Measurements from ENCODE around the gene PIK3R2.
"Not testable (repeated sequence)": the region's sequence is repeated elsewhere in the genome, so short reads cannot be mapped to it uniquely, and the experiment has no call there.

The PIK3R2 gene

DNA sequence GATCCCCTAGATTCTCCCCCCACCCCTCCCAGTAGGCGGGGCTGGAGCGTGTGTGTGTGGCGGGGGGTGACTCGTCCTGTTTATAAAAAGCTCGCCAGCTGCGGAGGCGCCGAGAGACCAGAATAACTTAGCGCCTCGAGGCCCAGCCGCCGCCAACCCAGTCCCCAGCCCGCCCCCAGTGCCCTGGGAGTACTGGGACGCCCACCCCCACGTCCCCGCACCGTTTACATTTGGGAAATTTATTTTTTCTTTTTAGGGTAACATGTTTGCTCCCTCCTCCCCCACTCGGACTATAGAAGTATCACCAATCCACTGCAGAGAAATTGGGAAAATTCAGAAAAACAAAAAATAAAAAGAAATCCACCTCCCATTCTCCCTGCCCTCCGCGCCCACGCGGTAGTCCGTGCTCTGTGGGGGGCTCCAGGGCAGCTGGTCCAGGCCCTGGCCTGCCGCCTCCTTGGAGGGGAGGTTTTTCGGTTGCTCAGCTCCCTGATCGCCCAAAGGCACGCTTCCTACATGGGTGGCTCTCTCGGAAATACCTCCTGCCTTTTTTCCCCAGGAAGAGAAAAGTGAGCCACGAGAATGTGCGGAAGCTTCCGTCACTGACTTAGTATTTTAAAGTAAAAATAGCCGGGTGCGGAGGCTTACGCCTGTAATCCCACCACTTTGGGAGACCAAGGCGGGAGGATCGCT lies 52.4 kb downstream of the PIK3R2 start:
- DNase-seq: peak; percentile 74

DNA sequence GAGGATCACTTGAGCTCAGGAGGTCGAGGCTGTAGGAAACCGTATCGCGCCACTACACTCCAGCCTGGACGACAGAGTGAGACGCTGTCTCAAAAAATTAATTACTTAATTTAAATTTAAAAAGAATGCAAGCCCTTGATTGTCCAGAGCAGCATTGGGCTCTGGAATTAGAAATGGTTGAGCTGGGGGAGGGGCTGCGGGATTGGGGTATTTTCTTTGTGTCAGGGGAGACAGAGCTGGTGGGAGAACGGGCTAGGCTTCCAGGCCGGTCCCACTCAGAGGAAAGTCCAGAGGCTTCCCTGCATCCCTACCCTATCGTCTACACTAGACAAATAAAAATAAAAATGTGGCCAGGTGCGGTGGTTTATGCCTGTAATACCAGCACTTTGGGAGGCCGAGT lies 53.1 kb downstream of the PIK3R2 start:
- DNase-seq: no peak

DNA sequence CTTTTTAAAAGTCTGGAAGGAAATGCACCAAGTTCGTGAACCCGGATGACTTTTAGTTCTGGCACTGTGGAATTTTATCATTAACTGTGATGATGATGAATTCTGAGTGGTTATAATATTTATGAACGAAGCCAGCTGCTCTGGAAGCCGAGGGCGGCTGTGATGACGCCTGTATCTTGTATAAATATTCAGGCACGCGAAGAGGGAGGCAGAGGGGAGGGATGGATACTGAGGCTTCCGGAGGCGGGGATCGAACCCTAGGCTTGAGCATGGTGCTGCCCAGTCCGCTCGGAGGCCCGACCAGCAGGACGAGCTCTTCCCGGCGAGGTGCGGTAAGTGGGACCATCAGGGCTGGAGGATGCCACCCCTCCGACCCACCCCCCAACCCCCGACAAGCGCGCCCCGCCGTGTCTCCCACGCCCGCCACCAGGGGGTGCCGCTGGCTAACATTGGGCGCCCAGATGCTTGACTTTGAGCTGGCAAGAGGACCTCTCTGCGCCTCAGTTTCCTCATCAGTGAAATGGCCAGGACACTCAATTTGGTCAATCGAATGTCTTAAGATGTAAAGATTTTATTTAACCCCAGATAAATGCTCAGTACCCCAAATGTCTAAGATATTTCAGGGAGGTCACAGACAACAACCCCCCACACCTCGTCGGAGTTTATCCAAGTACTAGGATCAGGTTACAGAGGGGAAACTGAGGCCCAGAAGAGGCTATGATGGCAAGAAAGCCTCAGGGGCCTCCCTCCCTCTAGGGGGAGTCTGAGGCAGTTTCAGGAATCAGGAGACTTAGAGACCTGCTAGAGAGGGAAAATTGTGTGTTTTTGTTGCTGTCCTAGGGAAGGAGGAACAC lies 55.4 kb downstream of the PIK3R2 start:
- peak; percentile 37 for DNase-seq

DNA sequence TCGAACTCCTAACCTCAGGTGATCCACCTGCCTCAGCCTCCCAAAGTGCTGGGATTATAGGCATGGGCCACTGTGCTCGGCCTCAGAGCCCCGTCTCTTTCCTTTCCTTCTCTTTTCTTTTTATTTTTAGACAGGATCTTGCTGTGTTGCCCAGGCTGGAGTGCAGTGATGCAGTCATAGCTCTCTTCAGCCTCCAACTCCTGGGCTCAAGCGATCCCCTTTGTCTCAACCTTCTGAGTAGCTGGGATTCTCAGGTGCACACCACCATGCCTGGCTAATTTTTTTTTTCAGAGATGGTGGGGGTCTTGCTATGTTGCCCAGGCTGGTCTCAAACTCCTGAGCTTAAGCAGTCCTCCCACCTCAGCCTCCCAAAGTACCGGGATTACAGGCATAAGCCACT lies 56.9 kb downstream of the PIK3R2 start:
- not testable (repeated sequence) for DNase-seq

DNA sequence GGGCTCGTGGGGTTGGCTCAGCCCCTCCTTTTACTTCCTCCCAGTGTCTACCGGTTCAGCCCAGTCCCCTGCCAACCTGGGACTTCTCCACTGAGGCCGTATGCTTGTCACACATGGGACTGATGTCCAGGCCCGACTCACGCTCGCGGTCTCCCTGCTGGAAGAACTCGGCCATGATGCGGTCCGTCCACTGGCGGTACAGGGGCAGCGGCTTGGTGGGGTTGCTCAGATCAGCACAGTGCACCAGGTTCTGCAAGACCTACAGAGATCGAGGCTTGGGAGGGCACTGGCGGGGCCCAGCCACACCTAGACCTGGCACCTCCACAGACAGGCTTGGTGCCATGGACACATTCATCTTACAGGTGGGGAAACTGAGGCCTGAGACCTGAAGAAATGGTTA lies 58.7 kb downstream of the PIK3R2 start:
- DNase-seq: no peak

DNA sequence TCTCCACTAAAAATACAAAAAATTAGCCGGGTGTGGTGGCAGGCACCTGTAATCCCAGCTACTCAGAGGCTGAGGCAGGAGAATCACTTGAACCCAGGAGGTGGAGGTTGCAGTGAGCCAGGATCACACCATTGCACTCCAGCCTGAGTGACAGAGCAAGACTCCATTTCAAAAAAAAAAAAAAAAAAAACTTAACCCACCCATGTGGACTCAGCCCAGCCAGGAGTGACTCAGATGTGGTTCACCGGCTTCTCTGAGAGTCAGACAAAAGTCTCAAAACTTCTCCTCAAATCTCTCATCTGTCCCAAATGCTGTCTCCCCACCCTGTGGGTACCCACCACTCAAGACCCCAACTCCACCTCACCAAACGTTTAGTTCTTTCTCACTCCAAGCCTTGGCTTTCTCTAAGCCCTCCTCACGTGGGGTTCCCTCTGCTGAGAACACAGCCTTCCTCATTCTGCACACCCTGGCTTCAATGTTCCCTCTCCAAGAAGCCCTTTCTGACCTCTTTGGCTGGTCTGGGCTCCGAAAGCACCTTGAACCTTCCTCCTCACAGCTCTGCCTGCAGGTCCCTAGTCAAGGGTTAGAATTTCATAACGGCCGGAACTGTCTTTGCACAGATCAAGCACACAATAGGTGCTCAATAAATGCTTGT lies 61.9 kb downstream of the PIK3R2 start:
- no peak for DNase-seq

DNA sequence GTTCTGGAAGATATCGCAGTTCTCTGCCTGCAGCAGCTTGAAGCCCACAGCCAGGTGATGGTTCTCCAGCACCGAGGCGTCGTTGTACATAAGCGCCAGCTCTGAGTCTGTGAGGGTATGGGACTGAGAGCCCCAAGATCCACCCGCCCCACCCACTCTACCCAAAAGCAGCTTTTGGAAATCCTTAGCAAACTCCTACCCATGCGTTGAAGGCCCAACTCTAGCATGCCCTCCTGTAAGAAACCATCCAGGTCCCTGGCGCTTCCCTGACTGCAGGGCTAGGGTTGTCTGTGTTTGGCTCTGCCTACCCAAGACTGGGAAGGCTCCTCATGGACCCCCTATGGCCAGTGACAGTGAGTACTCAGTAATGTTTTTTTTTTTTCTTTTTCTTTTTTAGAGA lies 63.8 kb downstream of the PIK3R2 start:
- DNase-seq: no peak

DNA sequence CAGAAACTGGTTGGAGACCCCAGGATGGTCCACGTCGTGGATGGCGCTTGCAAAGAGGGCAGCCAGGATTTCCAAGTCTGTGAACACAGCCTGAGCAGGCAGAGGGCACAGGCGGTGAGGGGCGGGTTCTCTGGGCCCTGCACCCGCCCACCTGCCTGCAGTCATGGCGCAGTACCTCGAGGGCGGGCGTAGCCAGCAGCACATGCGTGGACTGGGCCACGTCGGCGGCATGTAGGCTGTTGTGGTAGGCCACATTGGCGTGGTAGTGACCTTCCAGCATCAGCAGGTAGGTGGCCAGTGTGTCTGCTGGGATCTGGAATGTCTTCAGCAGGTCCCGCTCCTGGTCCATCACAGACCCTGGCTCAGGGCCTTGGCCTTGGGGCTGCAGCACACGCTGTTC lies 65.2 kb downstream of the PIK3R2 start:
- no peak for DNase-seq

DNA sequence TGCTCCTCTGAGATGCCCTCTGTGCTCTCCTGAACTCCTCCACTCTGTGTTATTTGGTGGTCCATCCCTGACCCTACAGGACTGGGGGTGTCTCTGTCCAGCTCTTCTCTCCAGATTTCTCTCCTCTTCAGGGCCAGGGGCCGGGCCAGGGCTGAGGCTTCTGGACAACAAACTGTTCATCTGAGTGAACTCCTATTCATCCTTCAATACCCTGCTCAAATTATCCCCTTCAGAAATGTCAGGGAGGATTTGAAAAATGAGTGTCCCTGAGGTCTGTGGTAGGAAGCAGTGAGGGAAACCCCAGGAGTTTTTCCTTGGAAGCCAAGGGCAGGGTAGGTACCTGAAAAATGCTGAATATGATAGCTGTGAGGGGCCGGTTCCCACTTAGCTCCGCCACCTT lies 65.6 kb downstream of the PIK3R2 start:
- DNase-seq: no peak

All from CD4-positive, alpha-beta T cell treated with Interferon gamma for 1 hour (primary cell).